Nephron progenitor cell (in vitro differentiated cells): ENCODE measurements around the gene NF1.
"Not testable (repeated sequence)": the region's sequence is repeated elsewhere in the genome, so short reads cannot be mapped to it uniquely, and the experiment has no call there.

Source experiments
- DNase-seq: peaks from one replicate; pipeline ENCODE4 v3.0.0; 2021
- H3K27ac Mint-ChIP-seq: 2 replicates; pipeline ENCODE4 v1.8.0; 2021; ENCODE audit warnings: mild to moderate bottlenecking, moderate library complexity, mixed read lengths
- H3K27me3 Mint-ChIP-seq: 2 replicates; pipeline ENCODE4 v1.8.0; 2021; ENCODE audit warnings: mild to moderate bottlenecking, low read depth, mixed read lengths; ENCODE audit not compliant: poor library complexity
- H3K36me3 Mint-ChIP-seq: 2 replicates; pipeline ENCODE4 v1.8.0; 2021; ENCODE audit warnings: low read depth, mixed read lengths
- H3K4me1 Mint-ChIP-seq: 2 replicates; pipeline ENCODE4 v1.8.0; 2021; ENCODE audit warnings: mixed read lengths
- H3K4me3 Mint-ChIP-seq: 2 replicates; pipeline ENCODE4 v1.8.0; 2021; ENCODE audit warnings: mild to moderate bottlenecking, moderate library complexity, mixed read lengths
- H3K9me3 Mint-ChIP-seq: 2 replicates; pipeline ENCODE4 v1.8.0; 2021; ENCODE audit warnings: mild to moderate bottlenecking, moderate library complexity, mixed read lengths
- CTCF ChIP-seq: fragments of 200-600 bp; sonication (generic); IDR thresholded peaks from 2 replicates; pipeline ENCODE4 v1.5.0; 2021; ENCODE audit warnings: antibody characterized with exemption

Gene NF1

GRCh38 chr17:31112001-31112661 is 17.4 kb downstream of the NF1 start:
- TF ChIP-seq CTCF, result no peak

GRCh38 chr17:31113368-31113767 is 18.6 kb downstream of the NF1 start:
- H3K36me3 Mint-ChIP-seq, result peaks cover 19% of the 10 kb centered on the region
- peaks cover 43% of the 10 kb centered on the region for H3K4me1 Mint-ChIP-seq
- not testable (repeated sequence) for H3K9me3 Mint-ChIP-seq, H3K27ac Mint-ChIP-seq, H3K4me3 Mint-ChIP-seq, H3K27me3 Mint-ChIP-seq
- DNase-seq, result peak; percentile 42

More at GRCh38 chr17:31112001-31112661, 17.4 kb downstream of the NF1 start:
- H3K27ac Mint-ChIP-seq, result no peak overlapping the region
- no peak overlapping the region for H3K4me3 Mint-ChIP-seq
- DNase-seq, result no peak
- no peaks in the 10 kb centered on the region for H3K27me3 Mint-ChIP-seq
- H3K36me3 Mint-ChIP-seq, result peaks cover 25% of the 10 kb centered on the region
- peaks cover 5% of the 10 kb centered on the region for H3K9me3 Mint-ChIP-seq
- H3K4me1 Mint-ChIP-seq, result peaks cover 43% of the 10 kb centered on the region

DNA sequence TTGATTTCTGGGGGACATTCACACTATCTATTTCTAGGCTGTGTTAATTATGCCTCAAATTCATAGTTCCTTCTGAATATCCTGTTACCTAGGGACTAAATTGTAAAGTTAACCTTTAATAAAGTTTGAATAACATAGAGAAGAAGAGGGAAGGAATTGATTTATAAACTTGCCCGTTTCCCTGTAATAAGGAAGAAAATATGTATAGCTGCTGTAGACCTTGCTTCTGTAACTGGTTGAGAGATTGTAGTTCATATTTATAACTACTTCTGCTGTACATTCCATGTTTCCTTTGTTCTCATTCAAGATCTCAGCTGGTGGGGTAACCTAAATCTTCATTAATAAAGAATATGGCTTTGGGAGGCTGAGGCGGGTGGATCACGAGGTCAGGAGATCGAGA is 19.2 kb downstream of the NF1 start:
- no peak for TF ChIP-seq CTCF
- DNase-seq, result no peak
- H3K36me3 Mint-ChIP-seq, result peaks cover 19% of the 10 kb centered on the region
- H3K9me3 Mint-ChIP-seq, result peaks cover 14% of the 10 kb centered on the region
- no peak overlapping the region for H3K27ac Mint-ChIP-seq
- no peak overlapping the region for H3K4me3 Mint-ChIP-seq
- no peaks in the 10 kb centered on the region for H3K27me3 Mint-ChIP-seq
- peaks cover 43% of the 10 kb centered on the region for H3K4me1 Mint-ChIP-seq

DNA sequence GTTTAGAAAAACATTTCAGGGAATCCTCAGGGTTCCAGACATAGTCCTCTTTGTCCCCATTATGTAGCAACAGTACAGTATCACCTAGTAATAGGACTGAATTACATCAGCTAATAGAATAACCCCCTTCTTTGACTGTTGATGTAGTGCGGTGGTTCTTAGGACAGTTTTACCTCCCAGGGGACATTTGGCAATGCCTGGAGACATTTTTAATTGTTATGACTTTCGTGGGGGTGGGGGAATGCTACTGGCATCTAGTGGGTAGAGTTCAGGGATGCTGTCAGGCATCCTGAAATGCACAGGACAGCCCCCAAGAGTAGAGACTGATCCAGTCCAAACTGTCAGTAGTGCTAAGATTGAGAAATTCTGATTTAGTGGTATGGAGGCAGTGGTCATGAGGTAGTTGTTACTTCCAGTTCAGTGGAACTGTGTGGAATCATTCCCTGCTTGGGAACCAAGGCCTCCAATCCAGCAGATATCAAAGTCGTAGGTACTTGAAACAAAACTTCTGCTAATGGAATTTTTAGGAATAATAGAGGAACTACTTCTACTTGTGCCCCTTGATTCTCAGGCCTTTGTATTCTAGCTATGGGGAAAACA is 20.3 kb downstream of the NF1 start:
- peaks cover 25% of the 10 kb centered on the region for H3K9me3 Mint-ChIP-seq
- H3K4me3 Mint-ChIP-seq, result no peak overlapping the region
- peaks cover 28% of the 10 kb centered on the region for H3K36me3 Mint-ChIP-seq
- H3K4me1 Mint-ChIP-seq, result peaks cover 37% of the 10 kb centered on the region
- no peak for TF ChIP-seq CTCF
- DNase-seq, result no peak
- H3K27ac Mint-ChIP-seq, result no peak overlapping the region
- peaks cover 3% of the 10 kb centered on the region for H3K27me3 Mint-ChIP-seq

- no peak for TF ChIP-seq CTCF
- DNase-seq, result no peak
- peaks cover 3% of the 10 kb centered on the region for H3K27me3 Mint-ChIP-seq
- H3K9me3 Mint-ChIP-seq, result peaks cover 31% of the 10 kb centered on the region
- H3K4me3 Mint-ChIP-seq, result no peak overlapping the region
- H3K27ac Mint-ChIP-seq, result no peak overlapping the region
- H3K4me1 Mint-ChIP-seq, result peaks cover 26% of the 10 kb centered on the region
- peaks cover 32% of the 10 kb centered on the region for H3K36me3 Mint-ChIP-seq
Observed at GRCh38 chr17:31116167-31116566, 21.4 kb downstream of the NF1 start.

GRCh38 chr17:31122746-31123145 is 28.0 kb downstream of the NF1 start:
- DNase-seq, result no peak
- Mint-ChIP-seq H3K4me3 (no peak overlapping the region), H3K27me3 (peaks cover 3% of the 10 kb centered on the region), H3K36me3 (peaks cover 32% of the 10 kb centered on the region), H3K27ac (no peak overlapping the region), H3K4me1 (no peaks in the 10 kb centered on the region), H3K9me3 (peaks cover 27% of the 10 kb centered on the region)
- TF ChIP-seq CTCF, result no peak
